ENCODE results near the gene ZNF532.
"Not testable (repeated sequence)": the region's sequence is repeated elsewhere in the genome, so short reads cannot be mapped to it uniquely, and the experiment has no call there.

The ZNF532 gene

GRCh38 chr18:58848685-58849084, 16.0 kb upstream of the ZNF532 start:
- no peak for DNase-seq

- DNase-seq: no peak
Measured at GRCh38 chr18:58850786-58851469, 13.7 kb upstream of the ZNF532 start.

- no peak for DNase-seq
Measured at GRCh38 chr18:58851856-58852255, 12.8 kb upstream of the ZNF532 start.

GRCh38 chr18:58852629-58853028, 12.0 kb upstream of the ZNF532 start:
- DNase-seq: no peak

- no peak for DNase-seq
Measured at GRCh38 chr18:58853561-58853960, 11.1 kb upstream of the ZNF532 start.

- not testable (repeated sequence) for DNase-seq
Measured at GRCh38 chr18:58855521-58855920, 9.2 kb upstream of the ZNF532 start.

- DNase-seq: no peak
Measured at GRCh38 chr18:58856881-58857280, 7.8 kb upstream of the ZNF532 start.

GRCh38 chr18:58858591-58859468, 5.8 kb upstream of the ZNF532 start:
- no peak for DNase-seq

GRCh38 chr18:58859907-58860306, 4.8 kb upstream of the ZNF532 start:
- no peak for DNase-seq

GRCh38 chr18:58860747-58861231, 3.9 kb upstream of the ZNF532 start:
- no peak for DNase-seq

GRCh38 chr18:58861353-58861752, 3.3 kb upstream of the ZNF532 start:
- no peak for DNase-seq

- DNase-seq: no peak
Measured at GRCh38 chr18:58861861-58862301, 2.8 kb upstream of the ZNF532 start.

- DNase-seq: no peak
Measured at GRCh38 chr18:58862356-58862755, 2.3 kb upstream of the ZNF532 start.

- DNase-seq: no peak
Measured at GRCh38 chr18:58862851-58863538, 1.7 kb upstream of the ZNF532 start.

- no peak for DNase-seq
Measured at GRCh38 chr18:58863539-58864145, 1.0 kb upstream of the ZNF532 start.

- DNase-seq: no peak
Measured at GRCh38 chr18:58865033-58865590, 435 bp downstream of the ZNF532 start.

- DNase-seq: no peak
Measured at GRCh38 chr18:58865701-58866065, 1.0 kb downstream of the ZNF532 start.

GRCh38 chr18:58866066-58866772, 1.5 kb downstream of the ZNF532 start:
- DNase-seq: no peak

- no peak for DNase-seq
Measured at GRCh38 chr18:58866773-58867150, 2.1 kb downstream of the ZNF532 start.

- DNase-seq: no peak
Measured at GRCh38 chr18:58867281-58867961, 2.7 kb downstream of the ZNF532 start.

- DNase-seq: no peak
Measured at GRCh38 chr18:58868440-58868839, 3.8 kb downstream of the ZNF532 start.

Data from activated gamma-delta T cell treated with Interleukin-2 at 50 U/mL for 16 hours (primary cell).